HL-60 (cell line): ENCODE results near the gene LXN.

Source experiments
- CTCF ChIP-seq: IDR thresholded peaks from one replicate; pipeline ENCODE4 v1.5.1; 2011; ENCODE audit warnings: low read length, control low read depth, inconsistent platforms; ENCODE audit not compliant: insufficient read depth
- POLR2AphosphoS5 ChIP-seq: IDR thresholded peaks from 2 replicates; pipeline ENCODE4 v1.6.1; 2012; ENCODE audit warnings: low read depth

DNA sequence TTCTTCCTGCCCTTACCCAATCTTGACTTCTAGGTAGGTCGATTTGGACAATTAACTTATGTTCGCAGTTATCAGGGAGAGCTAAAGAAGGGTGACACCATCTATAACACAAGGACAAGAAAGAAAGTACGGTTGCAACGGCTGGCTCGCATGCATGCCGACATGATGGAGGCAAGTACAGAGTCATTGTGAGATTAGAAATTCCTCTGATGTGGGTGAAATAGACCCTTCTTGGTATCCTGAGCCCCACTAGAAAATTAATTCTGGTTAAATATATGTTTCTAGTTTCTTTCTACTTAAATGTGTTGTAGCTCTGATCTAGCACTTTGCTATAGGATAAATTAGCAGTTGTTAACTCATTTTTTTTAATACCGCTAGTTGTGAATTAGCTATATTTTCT is 13.6 kb downstream of the LXN start:
- TF ChIP-seq CTCF = no peak
- TF ChIP-seq POLR2AphosphoS5 = no peak
